ENCODE results near the gene SP140. TPM values are rescaled to one million over a fixed set of nuclear protein-coding genes. Genes with fewer than 3 reads are reported as not detected.

Gene SP140
- polyA plus RNA-seq, 1 experiment = 0.29 TPM

DNA sequence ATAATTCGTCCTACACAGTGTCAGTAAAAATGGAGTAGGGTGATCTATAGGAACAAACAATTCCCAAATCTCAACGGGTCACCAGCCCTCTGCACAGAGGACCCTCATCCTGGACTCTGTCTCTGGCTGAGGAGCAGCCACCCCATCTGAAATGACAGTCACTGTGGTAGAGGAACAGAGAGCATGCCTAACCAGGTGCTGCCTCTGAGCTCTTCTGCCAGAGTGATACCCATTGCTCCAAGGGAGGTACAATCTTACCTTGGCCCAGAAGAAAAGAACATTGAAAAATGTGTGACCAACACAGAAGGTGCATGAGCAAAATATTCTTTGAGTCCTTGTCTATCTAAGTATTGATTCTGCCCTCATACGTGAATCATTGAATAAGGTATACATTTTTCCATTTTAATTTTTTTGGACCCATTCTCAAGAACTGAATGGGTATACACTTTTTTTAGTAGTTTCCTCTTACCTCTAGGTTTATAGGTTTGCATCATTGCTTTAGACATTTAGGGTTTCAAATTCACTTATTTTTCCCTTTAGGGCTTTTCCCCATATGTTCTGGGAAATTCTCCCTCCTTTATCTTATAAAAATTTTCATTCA is 8.7 kb downstream of the SP140 start:
- POLR2A ChIA-PET = no interaction called here
- CTCF ChIA-PET = no interaction called here
- TF ChIP-seq, protein P1, sequence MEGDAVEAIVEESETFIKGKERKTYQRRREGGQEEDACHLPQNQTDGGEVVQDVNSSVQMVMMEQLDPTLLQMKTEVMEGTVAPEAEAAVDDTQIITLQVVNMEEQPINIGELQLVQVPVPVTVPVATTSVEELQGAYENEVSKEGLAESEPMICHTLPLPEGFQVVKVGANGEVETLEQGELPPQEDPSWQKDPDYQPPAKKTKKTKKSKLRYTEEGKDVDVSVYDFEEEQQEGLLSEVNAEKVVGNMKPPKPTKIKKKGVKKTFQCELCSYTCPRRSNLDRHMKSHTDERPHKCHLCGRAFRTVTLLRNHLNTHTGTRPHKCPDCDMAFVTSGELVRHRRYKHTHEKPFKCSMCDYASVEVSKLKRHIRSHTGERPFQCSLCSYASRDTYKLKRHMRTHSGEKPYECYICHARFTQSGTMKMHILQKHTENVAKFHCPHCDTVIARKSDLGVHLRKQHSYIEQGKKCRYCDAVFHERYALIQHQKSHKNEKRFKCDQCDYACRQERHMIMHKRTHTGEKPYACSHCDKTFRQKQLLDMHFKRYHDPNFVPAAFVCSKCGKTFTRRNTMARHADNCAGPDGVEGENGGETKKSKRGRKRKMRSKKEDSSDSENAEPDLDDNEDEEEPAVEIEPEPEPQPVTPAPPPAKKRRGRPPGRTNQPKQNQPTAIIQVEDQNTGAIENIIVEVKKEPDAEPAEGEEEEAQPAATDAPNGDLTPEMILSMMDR (IDR thresholded peaks at IDR 0.05; ENCODE audit: insufficient read depth, low read depth, low read length) = no peak

DNA sequence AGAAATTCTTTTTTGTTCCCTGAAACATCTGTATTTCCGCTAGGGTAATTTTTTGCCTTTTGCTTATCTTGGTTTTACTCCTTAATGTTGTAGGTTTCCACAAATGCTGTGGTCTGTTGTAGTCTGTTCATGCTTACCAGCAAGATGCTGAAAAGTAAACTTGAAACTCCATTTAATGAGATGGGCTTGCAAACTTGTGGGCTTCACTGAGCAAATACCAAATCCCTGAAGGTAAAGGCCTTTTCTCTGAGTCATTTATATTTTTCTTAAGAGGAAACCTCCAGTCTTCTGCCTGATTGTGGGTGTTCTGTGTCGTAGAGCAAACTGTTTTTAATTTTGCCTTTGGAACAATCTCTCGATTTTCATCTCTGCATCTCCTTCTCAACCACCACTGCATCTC is 9.3 kb downstream of the SP140 start:
- H3K36me3 ChIP-seq (ENCODE audit: control insufficient read depth, insufficient read depth, low read length) = no peaks in the 10 kb centered on the region
- TF ChIP-seq, protein P1 (IDR thresholded peaks at IDR 0.05; ENCODE audit: insufficient read depth, low read depth, low read length) = no peak
- H3K27me3 ChIP-seq (ENCODE audit: control insufficient read depth, insufficient read depth, low read length) = no peaks in the 10 kb centered on the region
- ChIA-PET CTCF (no interaction called here), POLR2A (no interaction called here)
- no peak overlapping the region for H3K4me3 ChIP-seq (ENCODE audit: low read depth, low read length)
- no peak for DNase-seq (ENCODE audit: low read depth)

More for the DNA sequence above, 8.7 kb downstream of the SP140 start:
- no peak overlapping the region for H3K4me3 ChIP-seq (ENCODE audit: low read depth, low read length)
- no peaks in the 10 kb centered on the region for H3K36me3 ChIP-seq (ENCODE audit: control insufficient read depth, insufficient read depth, low read length)
- no peak for DNase-seq (ENCODE audit: low read depth)
- no peaks in the 10 kb centered on the region for H3K27me3 ChIP-seq (ENCODE audit: control insufficient read depth, insufficient read depth, low read length)

DNA sequence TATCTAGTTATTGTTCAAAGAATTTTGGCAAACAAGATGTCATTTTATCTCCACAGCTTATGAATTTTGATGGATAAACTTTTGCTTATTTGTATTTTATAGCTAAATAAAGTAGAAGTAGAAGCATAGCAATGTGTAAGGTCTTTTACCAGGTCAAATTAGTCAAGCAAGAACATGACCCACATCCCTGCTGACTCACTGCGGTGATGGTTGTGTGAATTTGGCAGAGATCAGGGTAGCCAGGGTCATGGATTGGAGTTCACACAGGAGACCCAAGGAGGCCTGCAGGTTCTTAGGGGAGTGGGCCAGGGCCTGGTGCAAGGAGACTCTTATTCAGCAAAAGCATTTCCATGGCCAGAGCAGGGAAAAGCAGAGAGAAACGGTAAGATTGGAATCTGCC is 18.7 kb downstream of the SP140 start:
- TF ChIP-seq, protein P1 (IDR thresholded peaks at IDR 0.05; ENCODE audit: insufficient read depth, low read depth, low read length) = no peak
- DNase-seq (ENCODE audit: low read depth) = no peak
- CTCF ChIA-PET = interaction anchor here (1.2 kb wide), 1 partner anchor 16 kb away, joined by 3 read pairs; no protein-coding TSS in a partner anchor
- no peaks in the 10 kb centered on the region for H3K36me3 ChIP-seq (ENCODE audit: control insufficient read depth, insufficient read depth, low read length)
- POLR2A ChIA-PET = no interaction called here
- H3K27me3 ChIP-seq (ENCODE audit: control insufficient read depth, insufficient read depth, low read length) = peaks cover 2% of the 10 kb centered on the region; the same call in 1 of the 2 replicates
- no peak overlapping the region for H3K4me3 ChIP-seq (ENCODE audit: low read depth, low read length)

DNA sequence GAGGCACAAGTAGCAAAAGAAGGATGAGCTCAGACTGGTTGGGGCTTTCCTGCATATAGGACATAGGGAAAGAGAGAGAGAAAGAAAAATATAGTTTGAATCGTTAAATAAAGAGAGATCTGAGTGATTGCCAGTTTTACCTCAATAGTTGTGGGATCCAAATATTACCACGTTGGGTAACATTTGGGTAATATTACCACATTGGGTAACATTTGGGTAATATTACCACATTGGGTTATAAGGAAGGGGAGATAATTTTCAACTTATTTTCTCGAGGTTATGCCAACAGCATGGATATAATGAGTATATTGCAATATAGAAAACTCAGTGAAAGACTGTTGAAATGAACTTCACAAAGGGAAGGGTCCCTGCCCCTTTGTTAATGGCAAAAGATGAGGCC is 20.7 kb downstream of the SP140 start:
- TF ChIP-seq, protein P1 (IDR thresholded peaks at IDR 0.05; ENCODE audit: insufficient read depth, low read depth, low read length) = no peak

DNA sequence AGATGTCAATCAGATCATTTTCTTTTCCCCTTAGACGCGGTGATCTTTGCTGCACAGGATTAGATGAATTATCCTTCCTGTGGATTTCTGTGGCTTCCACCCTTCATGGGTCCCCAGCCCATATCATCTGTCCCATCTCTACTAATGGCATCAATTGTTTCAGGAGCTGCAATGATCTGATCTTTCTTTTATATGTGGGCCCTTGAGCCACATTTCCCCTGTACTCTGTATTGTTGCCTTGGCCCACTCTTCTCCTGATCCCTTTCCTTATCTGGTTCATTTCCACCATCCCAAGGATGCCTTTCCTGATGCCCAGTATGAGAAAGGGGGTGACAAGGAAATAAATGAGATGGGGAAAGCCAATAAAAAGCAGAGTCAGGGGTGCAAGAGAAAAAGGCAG is 24.7 kb downstream of the SP140 start:
- Histone ChIP-seq H3K27me3 (ENCODE audit: control insufficient read depth, insufficient read depth, low read length) (peaks cover 5% of the 10 kb centered on the region), H3K4me3 (ENCODE audit: low read depth, low read length) (no peak overlapping the region), H3K36me3 (ENCODE audit: control insufficient read depth, insufficient read depth, low read length) (no peaks in the 10 kb centered on the region)
- ChIA-PET CTCF (no interaction called here), POLR2A (no interaction called here)
- no peak for DNase-seq (ENCODE audit: low read depth)
- TF ChIP-seq, protein P1 (IDR thresholded peaks at IDR 0.05; ENCODE audit: insufficient read depth, low read depth, low read length) = no peak

More for the DNA sequence above, 20.7 kb downstream of the SP140 start:
- H3K27me3 ChIP-seq (ENCODE audit: control insufficient read depth, insufficient read depth, low read length) = peaks cover 4% of the 10 kb centered on the region
- no peak overlapping the region for H3K4me3 ChIP-seq (ENCODE audit: low read depth, low read length)
- CTCF ChIA-PET = interaction anchor here (1.1 kb wide), 1 partner anchor 656 kb away, joined by 3 read pairs; no protein-coding TSS in a partner anchor
- no peaks in the 10 kb centered on the region for H3K36me3 ChIP-seq (ENCODE audit: control insufficient read depth, insufficient read depth, low read length)
- DNase-seq (ENCODE audit: low read depth) = no peak
- POLR2A ChIA-PET = no interaction called here
